WTC11 (cell line): ENCODE measurements around the gene TMEM11.

Source experiments
- JAZF1 ChIP-seq: fragments of 250-450 bp; sonication (Bioruptor Pico); IDR thresholded peaks from 2 replicates; pipeline ENCODE4 v1.9.0; 2021; ENCODE audit warnings: moderate library complexity, mild to moderate bottlenecking, inconsistent platforms
- JUN ChIP-seq: sonication (generic); formaldehyde crosslinking; IDR thresholded peaks from 2 replicates; pipeline ENCODE4 v1.8.0; 2023; ENCODE audit warnings: mild to moderate bottlenecking, missing genetic modification reagents
- NR2C2 ChIP-seq: sonication (generic); formaldehyde crosslinking; IDR thresholded peaks from 2 replicates; pipeline ENCODE4 v1.8.0; 2022; ENCODE audit warnings: mild to moderate bottlenecking, missing genetic modification reagents
- TF ChIP-seq, protein P1 (sequence below): sonication (generic); formaldehyde crosslinking; IDR thresholded peaks from 2 replicates; pipeline ENCODE4 v1.8.0; 2022; ENCODE audit warnings: mild to moderate bottlenecking, missing genetic modification reagents
- TF ChIP-seq, protein P2 (sequence below): fragments of 200-600 bp; IDR thresholded peaks from 2 replicates; pipeline ENCODE4 v1.8.0; 2022; ENCODE audit warnings: antibody characterized with exemption

DNA sequence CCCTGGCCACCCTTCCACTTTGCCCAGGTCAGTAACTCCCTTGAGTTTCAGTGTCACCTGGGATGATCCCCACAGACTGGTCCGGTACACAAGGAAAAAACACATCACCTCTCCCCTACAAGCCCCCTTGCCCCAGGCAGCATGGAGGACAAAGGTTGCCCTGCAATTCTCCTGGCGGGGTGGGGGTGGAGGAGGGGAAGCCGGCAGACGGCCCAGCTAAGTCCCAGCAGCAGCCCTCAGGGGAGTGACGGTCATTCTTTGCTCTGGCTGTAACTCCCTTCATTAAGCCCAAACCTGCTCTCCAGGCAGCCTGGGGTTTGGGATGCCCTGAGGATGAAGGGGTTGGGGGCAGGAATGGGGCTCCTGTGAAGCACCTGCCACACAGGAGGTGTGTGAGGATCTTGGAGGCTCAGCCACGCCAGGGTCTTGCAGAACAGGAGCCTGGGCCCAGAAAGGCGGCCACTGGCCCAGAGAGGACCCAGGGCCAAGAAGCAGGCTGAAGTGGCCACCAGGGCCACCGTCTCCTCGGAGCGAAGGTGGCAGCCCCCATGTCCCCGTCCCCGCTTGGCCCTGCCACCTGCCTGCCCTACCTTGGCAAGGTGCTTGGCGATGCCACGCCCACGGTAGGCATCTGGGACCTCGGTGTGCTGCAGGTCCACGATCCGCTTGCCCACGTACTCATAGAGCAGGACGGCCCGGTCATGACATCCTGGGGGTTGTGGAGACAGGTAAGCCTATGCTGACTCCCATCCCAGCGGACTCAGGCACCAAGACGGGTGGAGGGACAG, 29.7 kb upstream of the TMEM11 start:
- TF ChIP-seq JUN (CRISPR knock-in tag) (no peak), JAZF1 (no peak), NR2C2 (CRISPR knock-in tag) (no peak)
- TF ChIP-seq, protein P1, sequence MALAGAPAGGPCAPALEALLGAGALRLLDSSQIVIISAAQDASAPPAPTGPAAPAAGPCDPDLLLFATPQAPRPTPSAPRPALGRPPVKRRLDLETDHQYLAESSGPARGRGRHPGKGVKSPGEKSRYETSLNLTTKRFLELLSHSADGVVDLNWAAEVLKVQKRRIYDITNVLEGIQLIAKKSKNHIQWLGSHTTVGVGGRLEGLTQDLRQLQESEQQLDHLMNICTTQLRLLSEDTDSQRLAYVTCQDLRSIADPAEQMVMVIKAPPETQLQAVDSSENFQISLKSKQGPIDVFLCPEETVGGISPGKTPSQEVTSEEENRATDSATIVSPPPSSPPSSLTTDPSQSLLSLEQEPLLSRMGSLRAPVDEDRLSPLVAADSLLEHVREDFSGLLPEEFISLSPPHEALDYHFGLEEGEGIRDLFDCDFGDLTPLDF (CRISPR knock-in tag), result no peak
- TF ChIP-seq, protein P2, sequence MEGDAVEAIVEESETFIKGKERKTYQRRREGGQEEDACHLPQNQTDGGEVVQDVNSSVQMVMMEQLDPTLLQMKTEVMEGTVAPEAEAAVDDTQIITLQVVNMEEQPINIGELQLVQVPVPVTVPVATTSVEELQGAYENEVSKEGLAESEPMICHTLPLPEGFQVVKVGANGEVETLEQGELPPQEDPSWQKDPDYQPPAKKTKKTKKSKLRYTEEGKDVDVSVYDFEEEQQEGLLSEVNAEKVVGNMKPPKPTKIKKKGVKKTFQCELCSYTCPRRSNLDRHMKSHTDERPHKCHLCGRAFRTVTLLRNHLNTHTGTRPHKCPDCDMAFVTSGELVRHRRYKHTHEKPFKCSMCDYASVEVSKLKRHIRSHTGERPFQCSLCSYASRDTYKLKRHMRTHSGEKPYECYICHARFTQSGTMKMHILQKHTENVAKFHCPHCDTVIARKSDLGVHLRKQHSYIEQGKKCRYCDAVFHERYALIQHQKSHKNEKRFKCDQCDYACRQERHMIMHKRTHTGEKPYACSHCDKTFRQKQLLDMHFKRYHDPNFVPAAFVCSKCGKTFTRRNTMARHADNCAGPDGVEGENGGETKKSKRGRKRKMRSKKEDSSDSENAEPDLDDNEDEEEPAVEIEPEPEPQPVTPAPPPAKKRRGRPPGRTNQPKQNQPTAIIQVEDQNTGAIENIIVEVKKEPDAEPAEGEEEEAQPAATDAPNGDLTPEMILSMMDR, result no peak
